Left ventricle myocardium inferior (tissue), 1 donor: ENCODE data around the gene C12orf56. TPM values are rescaled to one million over a fixed set of nuclear protein-coding genes. Genes with fewer than 3 reads are reported as not detected.

Experiments used
- DNase-seq: peaks from one replicate; pipeline ENCODE4 v3.0.0-alpha.2; 2020
- H3K27ac ChIP-seq: fragments of 200-600 bp; replicated peaks from 2 replicates; pipeline ENCODE4 v1.8.0; 2021
- H3K27me3 ChIP-seq: fragments of 200-600 bp; 2 replicates; pipeline ENCODE4 v1.8.0; 2021; ENCODE audit warnings: low read depth
- H3K36me3 ChIP-seq: fragments of 200-600 bp; 2 replicates; pipeline ENCODE4 v1.8.0; 2021
- H3K4me1 ChIP-seq: fragments of 200-600 bp; 2 replicates; pipeline ENCODE4 v1.8.0; 2021
- H3K4me3 ChIP-seq: fragments of 200-600 bp; 2 replicates; pipeline ENCODE4 v1.8.0; 2021; ENCODE audit warnings: mild to moderate bottlenecking, moderate library complexity
- H3K9me3 ChIP-seq: fragments of 200-600 bp; replicated peaks from 2 replicates; pipeline ENCODE4 v1.8.0; 2021
- CTCF ChIP-seq: fragments of 200-600 bp; IDR thresholded peaks from 2 replicates; pipeline ENCODE4 v1.8.0; 2021; ENCODE audit warnings: antibody characterized with exemption, mild to moderate bottlenecking, borderline replicate concordance
- intact Hi-C: fragments of 100-400 bp; cut with micrococcal nuclease; formaldehyde crosslinking; loops from one replicate; pipeline ENCODE4 v1.11.0; 2022
- total RNA-seq: library from RNA; stranded (reverse); fragmentation: NEBNext Ultra II Directional; extraction: Animal tissue kit (Norgen Biotek cat#: 25700); gene quantifications from one replicate; pipeline ENCODE4 v1.2.1, GENCODE V29; 2021
- donor health status: DM: no; HTN: yes; CAD: no; lungs with severe emphysema.

The C12orf56 gene
- total RNA-seq, 1 donor from 2014 or later: not detected

GRCh38 chr12:64240781-64241180 is 149.8 kb downstream of the C12orf56 start:
- no peak for TF ChIP-seq CTCF
- no peaks in the 10 kb centered on the region for H3K36me3 ChIP-seq
- no peak overlapping the region for H3K27ac ChIP-seq
- no peaks in the 10 kb centered on the region for H3K27me3 ChIP-seq
- intact Hi-C loops: no loop called here
- H3K4me3 ChIP-seq: no peak overlapping the region
- H3K9me3 ChIP-seq: no peaks in the 10 kb centered on the region
- no peak for DNase-seq
- peaks cover 13% of the 10 kb centered on the region for H3K4me1 ChIP-seq

- no peaks in the 10 kb centered on the region for H3K36me3 ChIP-seq
- TF ChIP-seq CTCF: no peak
- H3K27ac ChIP-seq: no peak overlapping the region
- no peak for DNase-seq
- H3K9me3 ChIP-seq: no peaks in the 10 kb centered on the region
- H3K27me3 ChIP-seq: no peaks in the 10 kb centered on the region
- intact Hi-C loops: no loop called here
- H3K4me1 ChIP-seq: peaks cover 13% of the 10 kb centered on the region
- H3K4me3 ChIP-seq: no peak overlapping the region
Observed at GRCh38 chr12:64237382-64237781, 153.2 kb downstream of the C12orf56 start.

GRCh38 chr12:64236549-64236948 is 154.0 kb downstream of the C12orf56 start:
- H3K27ac ChIP-seq: no peak overlapping the region
- H3K27me3 ChIP-seq: no peaks in the 10 kb centered on the region
- H3K4me1 ChIP-seq: peaks cover 13% of the 10 kb centered on the region
- H3K36me3 ChIP-seq: no peaks in the 10 kb centered on the region
- no peaks in the 10 kb centered on the region for H3K9me3 ChIP-seq
- H3K4me3 ChIP-seq: no peak overlapping the region
- no peak for TF ChIP-seq CTCF
- DNase-seq: no peak
- intact Hi-C loops: no loop called here

- DNase-seq: no peak
- H3K36me3 ChIP-seq: no peaks in the 10 kb centered on the region
- intact Hi-C loops: no loop called here
- no peaks in the 10 kb centered on the region for H3K4me1 ChIP-seq
- H3K4me3 ChIP-seq: no peak overlapping the region
- no peaks in the 10 kb centered on the region for H3K9me3 ChIP-seq
- H3K27me3 ChIP-seq: no peaks in the 10 kb centered on the region
- H3K27ac ChIP-seq: no peak overlapping the region
- no peak for TF ChIP-seq CTCF
Observed at GRCh38 chr12:64232196-64232595, 158.4 kb downstream of the C12orf56 start.

GRCh38 chr12:64229796-64230195 is 160.8 kb downstream of the C12orf56 start:
- Histone ChIP-seq H3K36me3 (no peaks in the 10 kb centered on the region), H3K9me3 (no peaks in the 10 kb centered on the region), H3K27ac (no peak overlapping the region), H3K4me3 (no peak overlapping the region), H3K27me3 (no peaks in the 10 kb centered on the region), H3K4me1 (no peaks in the 10 kb centered on the region)
- intact Hi-C loops: no loop called here
- no peak for TF ChIP-seq CTCF
- DNase-seq: no peak

- no peak overlapping the region for H3K27ac ChIP-seq
- intact Hi-C loops: no loop called here
- H3K9me3 ChIP-seq: no peaks in the 10 kb centered on the region
- no peaks in the 10 kb centered on the region for H3K36me3 ChIP-seq
- H3K27me3 ChIP-seq: no peaks in the 10 kb centered on the region
- no peak for DNase-seq
- TF ChIP-seq CTCF: no peak
- H3K4me3 ChIP-seq: no peak overlapping the region
- no peaks in the 10 kb centered on the region for H3K4me1 ChIP-seq
Observed at GRCh38 chr12:64229240-64229639, 161.3 kb downstream of the C12orf56 start.
